ENCODE results near the gene VILL.

VILL gene

GRCh38 chr3:37990527-37990926, at the start of gene VILL:
VILL (plus strand) TSS chr3:37990786; CDS start chr3:37993673, 2,887 bp downstream.
- H3K4me3 ChIP-seq (ENCODE audit: low read depth, low read length): no peak within 1 kb of the TSS
- no peak within 1 kb of the TSS for H3K27ac ChIP-seq
- H3K27me3 ChIP-seq (ENCODE audit: insufficient read depth, low read depth, severe bottlenecking): no peaks in the 10 kb centered on the region
- TF ChIP-seq CTCF (IDR thresholded peaks at IDR 0.05; ENCODE audit: low read depth, low read length): no peak
- H3K9me3 ChIP-seq (ENCODE audit: severe bottlenecking): no peaks in the 10 kb centered on the region
- H3K36me3 ChIP-seq: no peaks in the 10 kb centered on the region
- DNase-seq: no peak

DNA sequence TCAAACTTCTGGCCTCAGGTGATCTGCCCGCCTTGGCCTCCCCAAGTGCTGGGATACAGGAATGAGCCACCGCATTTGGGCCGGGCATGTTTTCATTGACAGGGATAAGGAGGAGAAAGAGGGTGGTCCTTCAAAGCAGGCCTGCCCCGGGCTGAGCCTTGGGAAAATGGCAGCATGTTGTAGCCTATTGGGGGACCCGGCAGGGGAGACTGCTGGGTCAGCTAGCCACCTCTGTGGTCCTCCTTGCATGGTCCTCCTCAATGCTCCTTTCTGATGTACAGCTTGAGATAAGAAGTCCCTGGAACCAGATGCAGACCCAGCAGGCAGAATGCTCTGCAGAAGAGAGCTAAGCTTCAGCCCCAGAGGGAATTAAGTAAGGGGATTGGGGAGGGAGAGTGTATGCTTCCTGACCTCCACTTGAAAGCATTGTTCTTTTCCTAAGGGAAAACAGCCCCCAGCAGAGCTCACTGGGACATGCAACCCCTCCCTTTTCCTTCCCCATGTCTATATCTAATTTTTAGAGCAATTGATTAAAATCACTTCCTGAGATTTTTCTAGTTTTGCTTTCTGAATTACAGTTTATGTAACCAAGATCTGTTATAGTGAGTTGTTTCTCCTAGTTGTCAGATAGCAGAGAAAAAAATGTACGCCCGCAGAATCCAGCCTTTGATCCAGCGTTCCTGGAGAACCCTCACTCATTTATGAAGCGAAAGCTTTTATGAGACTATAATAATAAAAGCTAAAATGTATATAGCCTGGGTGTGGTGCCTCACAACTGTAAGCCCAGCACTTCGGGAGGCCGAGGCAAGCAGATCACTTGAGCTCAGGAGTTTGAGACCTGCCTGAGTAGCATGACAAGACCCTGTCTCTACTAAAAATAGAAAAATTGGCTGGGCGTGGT, 48.7 kb upstream of the VILL start:
- H3K27ac ChIP-seq: no peak overlapping the region; the same call in 1 of the 2 replicates
- no peak for TF ChIP-seq CTCF (IDR thresholded peaks at IDR 0.05; ENCODE audit: low read depth, low read length)
- no peaks in the 10 kb centered on the region for H3K9me3 ChIP-seq (ENCODE audit: severe bottlenecking)
- no peaks in the 10 kb centered on the region for H3K27me3 ChIP-seq (ENCODE audit: insufficient read depth, low read depth, severe bottlenecking)
- H3K4me3 ChIP-seq (ENCODE audit: low read depth, low read length): no peak overlapping the region
- peak; percentile 41 for DNase-seq
- H3K36me3 ChIP-seq: no peaks in the 10 kb centered on the region; the same call in 1 of the 2 replicates

DNA sequence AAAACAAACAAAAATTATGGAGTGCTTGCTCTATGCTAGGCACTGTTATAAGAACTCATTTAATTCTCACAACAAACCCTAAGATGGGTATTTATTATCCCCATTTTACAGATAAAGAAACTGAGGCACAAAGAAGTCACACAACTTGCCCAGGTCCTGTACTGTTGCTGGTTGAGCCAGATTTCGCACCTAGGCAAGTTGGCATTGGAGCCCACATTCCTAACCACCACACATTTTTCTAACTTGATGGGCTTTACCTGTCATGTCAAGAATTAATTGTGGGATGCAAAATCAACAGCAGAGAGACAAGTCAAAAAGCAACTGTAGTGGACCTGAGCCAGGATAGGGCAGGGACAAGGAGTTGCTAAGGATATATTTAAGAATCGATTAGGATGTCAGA, 47.9 kb upstream of the VILL start:
- Histone ChIP-seq H3K27me3 (ENCODE audit: insufficient read depth, low read depth, severe bottlenecking) (no peaks in the 10 kb centered on the region), H3K36me3 (no peaks in the 10 kb centered on the region; the same call in 1 of the 2 replicates), H3K27ac (no peak overlapping the region), H3K4me3 (ENCODE audit: low read depth, low read length) (no peak overlapping the region), H3K9me3 (ENCODE audit: severe bottlenecking) (no peaks in the 10 kb centered on the region)
- DNase-seq: no peak
- no peak for TF ChIP-seq CTCF (IDR thresholded peaks at IDR 0.05; ENCODE audit: low read depth, low read length)

DNA sequence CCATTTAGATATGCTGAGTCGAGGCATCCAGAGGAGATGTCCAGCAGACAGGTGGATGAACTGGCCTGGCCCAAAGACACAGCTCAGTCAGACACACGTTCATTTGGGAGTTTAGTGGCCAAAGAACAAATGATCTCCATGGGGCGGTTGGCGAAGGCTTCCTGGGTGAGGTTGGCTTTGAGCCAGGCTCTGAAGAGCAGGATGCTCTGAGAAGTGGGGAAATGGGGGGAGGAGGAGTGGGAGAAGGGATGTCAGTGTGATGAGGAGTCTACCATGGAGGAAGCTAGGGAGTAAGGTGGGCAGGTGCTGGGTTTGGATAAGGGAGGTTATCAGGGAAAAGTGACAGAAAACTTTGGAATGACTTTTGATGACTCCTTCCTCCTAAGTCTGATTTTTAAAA, 47.5 kb upstream of the VILL start:
- Histone ChIP-seq H3K27me3 (ENCODE audit: insufficient read depth, low read depth, severe bottlenecking) (no peaks in the 10 kb centered on the region), H3K27ac (no peak overlapping the region), H3K4me3 (ENCODE audit: low read depth, low read length) (no peak overlapping the region), H3K36me3 (no peaks in the 10 kb centered on the region), H3K9me3 (ENCODE audit: severe bottlenecking) (no peaks in the 10 kb centered on the region)
- no peak for DNase-seq
- TF ChIP-seq CTCF (IDR thresholded peaks at IDR 0.05; ENCODE audit: low read depth, low read length): no peak

GRCh38 chr3:37943631-37944314, 46.8 kb upstream of the VILL start:
- Histone ChIP-seq H3K27me3 (ENCODE audit: insufficient read depth, low read depth, severe bottlenecking) (no peaks in the 10 kb centered on the region), H3K27ac (no peak overlapping the region), H3K4me3 (ENCODE audit: low read depth, low read length) (no peak overlapping the region), H3K36me3 (no peaks in the 10 kb centered on the region), H3K9me3 (ENCODE audit: severe bottlenecking) (no peaks in the 10 kb centered on the region)
- DNase-seq: no peak
- TF ChIP-seq CTCF (IDR thresholded peaks at IDR 0.05; ENCODE audit: low read depth, low read length): no peak
